Measurements from ENCODE around the gene KIFC3.
A peak's percentile ranks its signal among the peaks of the same experiment; 100 is the strongest.

KIFC3 gene

DNA sequence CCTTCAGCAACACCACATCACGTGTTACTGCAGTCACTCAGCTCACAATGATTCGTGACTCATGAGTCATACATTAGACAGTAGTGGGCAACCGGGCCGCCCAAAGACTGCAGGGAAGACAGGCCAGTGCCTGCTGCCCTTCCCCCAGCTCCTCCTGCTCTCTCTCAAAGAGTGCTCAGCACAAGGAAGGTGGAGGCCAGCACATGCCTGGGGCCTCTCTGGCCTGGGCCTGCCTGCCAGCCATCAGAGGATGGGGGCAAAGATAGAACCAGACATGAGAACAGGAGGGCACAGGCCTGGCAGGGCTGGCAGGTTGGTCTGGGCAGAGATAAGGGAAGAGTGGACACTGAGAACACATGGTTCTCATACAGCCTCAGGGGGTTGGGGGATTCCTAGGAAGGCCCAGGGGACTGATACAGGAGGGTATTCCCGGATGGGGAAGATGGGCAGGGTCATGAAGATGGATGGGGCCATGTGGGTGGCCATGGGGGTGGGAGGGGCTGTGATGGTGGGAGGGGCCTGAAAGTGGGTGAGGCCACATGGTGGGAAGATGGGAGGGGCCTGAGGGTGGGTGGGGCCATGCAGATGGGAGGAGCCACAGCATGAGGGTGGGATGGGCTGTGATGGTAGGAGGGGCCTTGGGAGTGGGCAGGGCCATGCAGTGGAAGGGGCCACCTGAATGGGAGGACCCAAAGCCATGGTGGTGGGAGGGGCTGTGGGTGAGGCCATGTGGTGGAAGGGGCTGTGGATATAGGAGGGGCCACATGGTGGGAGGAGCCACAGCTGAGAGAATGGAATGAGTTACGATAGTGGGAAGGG lies 37.7 kb downstream of the KIFC3 start:
- peaks cover 0 to 17% of the 10 kb centered on the region in 2 experiments; a peak in 2 of 3 replicates for H3K36me3 ChIP-seq (ENCODE audit: control insufficient read depth in 2 of 2, insufficient read depth in 1 of 2, low read length in 2 of 2)
- POLR2A ChIA-PET: interaction anchor here (0.6 to 1.3 kb wide), 2 partner anchors 30 to 365 kb away, joined by 3 to 7 read pairs; partner anchors contain the start of genes CFAP20 and KATNB1
- no peak overlapping the region for H3K4me3 ChIP-seq (ENCODE audit: low read depth, low read length)
- peak overlapping the region; percentile 58; the same call in 1 of the 2 replicates for H3K27ac ChIP-seq (ENCODE audit: extremely low read depth, low read depth, low read length)
- H3K4me1 ChIP-seq (ENCODE audit: control insufficient read depth, insufficient read depth, low read length): peaks cover 4% of the 10 kb centered on the region
- H3K9me3 ChIP-seq (ENCODE audit: control insufficient read depth, insufficient read depth, low read depth, low read length): no peaks in the 10 kb centered on the region
- CTCF ChIA-PET: interaction anchor here (0.6 kb wide), 1 partner anchor 10 kb away, joined by 3 read pairs; no protein-coding TSS in a partner anchor
- TF ChIP-seq ZNF629 (tag by site-specific recombination; IDR thresholded peaks at IDR 0.05) (peak; percentile 53), ZNF223 (tag by site-specific recombination; IDR thresholded peaks at IDR 0.05) (no peak), ZNF221 (tag by site-specific recombination; IDR thresholded peaks at IDR 0.05; ENCODE audit: borderline replicate concordance) (no peak), ZNF473 (tag by site-specific recombination; IDR thresholded peaks at IDR 0.05) (no peak), KLF9 (tag by site-specific recombination; IDR thresholded peaks at IDR 0.05; ENCODE audit: low read depth) (peak; percentile 82), PATZ1 (tag by site-specific recombination; IDR thresholded peaks at IDR 0.05) (peak; percentile 79), ZFHX2 (tag by site-specific recombination; conservative IDR thresholded peaks at IDR 0.05) (peak; percentile 46), ZBTB21 (tag by site-specific recombination; IDR thresholded peaks at IDR 0.05) (no peak), KLF1 (tag by site-specific recombination; IDR thresholded peaks at IDR 0.05) (peak; percentile 68), ELK4 (IDR thresholded peaks at IDR 0.05; ENCODE audit: borderline replicate concordance, low read depth, low read length) (no peak), ZNF768 (tag by site-specific recombination; IDR thresholded peaks at IDR 0.05) (no peak), ZNF366 (tag by site-specific recombination; conservative IDR thresholded peaks at IDR 0.05) (peak; percentile 61; the same call in 1 of the 2 replicates), ZNF777 (tag by site-specific recombination; IDR thresholded peaks at IDR 0.05; ENCODE audit: borderline replicate concordance) (no peak), RBAK (tag by site-specific recombination; IDR thresholded peaks at IDR 0.05) (no peak), ZNF549 (tag by site-specific recombination; IDR thresholded peaks at IDR 0.05) (no peak), ZNF24 (tag by site-specific recombination; IDR thresholded peaks at IDR 0.05) (peak; percentile 29; the same call in 1 of the 2 replicates), ZNF791 (tag by site-specific recombination; IDR thresholded peaks at IDR 0.05) (no peak), KLF10 (tag by site-specific recombination; IDR thresholded peaks at IDR 0.05) (no peak), ZFP3 (tag by site-specific recombination; IDR thresholded peaks at IDR 0.05; ENCODE audit: low read depth) (no peak), MZF1 (tag by site-specific recombination; IDR thresholded peaks at IDR 0.05; ENCODE audit: borderline replicate concordance) (no peak), ZNF623 (tag by site-specific recombination; IDR thresholded peaks at IDR 0.05) (no peak), ZBTB26 (tag by site-specific recombination; optimal IDR thresholded peaks at IDR 0.05) (no peak), ZNF600 (tag by site-specific recombination; IDR thresholded peaks at IDR 0.05) (no peak), ZNF335 (tag by site-specific recombination; conservative IDR thresholded peaks at IDR 0.05) (peak; percentile 83), SETDB1 (IDR thresholded peaks at IDR 0.05; ENCODE audit: insufficient read length, low read length) (no peak), ZNF560 (tag by site-specific recombination; IDR thresholded peaks at IDR 0.05; ENCODE audit: borderline replicate concordance) (no peak), OSR2 (tag by site-specific recombination; IDR thresholded peaks at IDR 0.05) (no peak), ZNF529 (tag by site-specific recombination; IDR thresholded peaks at IDR 0.05; ENCODE audit: insufficient replicate concordance) (no peak), ZNF16 (tag by site-specific recombination; IDR thresholded peaks at IDR 0.05; ENCODE audit: low read depth) (no peak), ZNF157 (tag by site-specific recombination; IDR thresholded peaks at IDR 0.05) (no peak), ZNF548 (tag by site-specific recombination; IDR thresholded peaks at IDR 0.05) (no peak)
- TF ChIP-seq, protein P1, sequence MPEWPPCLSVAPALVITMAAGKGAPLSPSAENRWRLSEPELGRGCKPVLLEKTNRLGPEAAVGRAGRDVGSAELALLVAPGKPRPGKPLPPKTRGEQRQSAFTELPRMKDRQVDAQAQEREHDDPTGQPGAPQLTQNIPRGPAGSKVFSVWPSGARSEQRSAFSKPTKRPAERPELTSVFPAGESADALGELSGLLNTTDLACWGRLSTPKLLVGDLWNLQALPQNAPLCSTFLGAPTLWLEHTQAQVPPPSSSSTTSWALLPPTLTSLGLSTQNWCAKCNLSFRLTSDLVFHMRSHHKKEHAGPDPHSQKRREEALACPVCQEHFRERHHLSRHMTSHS (tag by site-specific recombination; IDR thresholded peaks at IDR 0.05): no peak
- TF ChIP-seq, protein P2, sequence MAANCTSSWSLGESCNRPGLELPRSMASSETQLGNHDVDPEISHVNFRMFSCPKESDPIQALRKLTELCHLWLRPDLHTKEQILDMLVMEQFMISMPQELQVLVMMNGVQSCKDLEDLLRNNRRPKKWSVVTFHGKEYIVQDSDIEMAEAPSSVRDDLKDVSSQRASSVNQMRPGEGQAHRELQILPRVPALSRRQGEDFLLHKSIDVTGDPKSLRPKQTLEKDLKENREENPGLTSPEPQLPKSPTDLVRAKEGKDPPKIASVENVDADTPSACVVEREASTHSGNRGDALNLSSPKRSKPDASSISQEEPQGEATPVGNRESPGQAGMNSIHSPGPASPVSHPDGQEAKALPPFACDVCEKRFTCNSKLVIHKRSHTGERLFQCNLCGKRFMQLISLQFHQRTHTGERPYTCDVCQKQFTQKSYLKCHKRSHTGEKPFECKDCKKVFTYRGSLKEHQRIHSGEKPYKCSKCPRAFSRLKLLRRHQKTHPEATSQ (tag by site-specific recombination; IDR thresholded peaks at IDR 0.05): no peak
